Measurements from ENCODE around the gene IFFO2.
A peak's percentile ranks its signal among the peaks of the same experiment; 100 is the strongest.

The IFFO2 gene

DNA sequence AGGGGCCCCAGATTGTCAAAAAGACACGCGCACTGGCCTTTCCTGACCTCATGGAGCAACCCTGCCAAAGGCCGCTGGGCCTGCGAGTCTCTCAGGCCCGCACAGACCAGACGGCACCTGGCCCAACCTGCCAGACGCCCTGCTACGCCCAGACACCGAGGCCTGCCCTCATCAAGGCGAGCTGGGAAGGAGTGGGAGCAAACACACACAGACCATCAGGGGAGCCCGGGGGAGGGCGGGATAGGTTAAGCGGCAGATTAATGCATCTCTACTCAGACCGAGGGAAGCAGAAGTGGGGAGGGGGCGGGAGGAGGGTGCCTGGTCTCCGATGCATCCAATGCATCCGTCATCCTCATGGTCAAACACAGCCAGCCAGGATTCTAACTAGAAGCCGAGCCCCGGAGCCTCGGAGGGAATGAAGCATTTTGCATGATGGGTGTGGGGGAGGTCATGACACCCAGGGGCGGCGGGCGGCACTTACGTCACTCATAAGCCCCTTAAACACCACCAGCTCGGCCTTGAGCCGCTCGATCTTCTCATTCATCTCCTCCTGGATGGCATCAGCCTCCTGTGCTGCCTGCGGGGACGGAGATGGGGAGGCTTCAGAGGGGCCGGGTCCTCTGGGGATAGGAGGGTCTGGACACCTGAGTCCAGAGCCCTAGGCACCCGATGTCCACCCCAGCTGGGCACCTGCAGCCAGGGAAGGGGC is 37.1 kb downstream of the IFFO2 start:
- no peak for DNase-seq (ENCODE audit: low read depth in 2 of 2)

DNA sequence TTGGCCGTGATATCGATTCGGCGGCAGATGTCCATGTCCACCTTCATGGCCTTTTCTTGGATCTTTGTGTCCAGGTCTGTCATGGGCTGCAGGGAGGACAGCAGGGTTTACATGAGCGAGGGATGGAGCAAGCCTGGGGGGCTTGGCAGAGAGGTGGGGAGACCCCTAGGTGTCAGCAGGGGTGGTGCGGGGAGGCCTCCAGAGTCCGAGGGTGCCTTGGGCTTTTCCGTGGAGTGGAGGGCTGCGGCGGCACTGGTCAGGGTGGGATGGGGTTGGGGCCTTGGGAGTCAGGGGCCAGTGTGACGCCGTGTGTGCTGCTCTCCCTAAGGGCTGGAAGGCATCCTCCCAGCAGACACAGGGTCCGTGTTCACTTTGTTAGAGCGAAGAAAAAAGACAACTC is 38.1 kb downstream of the IFFO2 start:
- DNase-seq (ENCODE audit: low read depth in 2 of 2), result no peak

DNA sequence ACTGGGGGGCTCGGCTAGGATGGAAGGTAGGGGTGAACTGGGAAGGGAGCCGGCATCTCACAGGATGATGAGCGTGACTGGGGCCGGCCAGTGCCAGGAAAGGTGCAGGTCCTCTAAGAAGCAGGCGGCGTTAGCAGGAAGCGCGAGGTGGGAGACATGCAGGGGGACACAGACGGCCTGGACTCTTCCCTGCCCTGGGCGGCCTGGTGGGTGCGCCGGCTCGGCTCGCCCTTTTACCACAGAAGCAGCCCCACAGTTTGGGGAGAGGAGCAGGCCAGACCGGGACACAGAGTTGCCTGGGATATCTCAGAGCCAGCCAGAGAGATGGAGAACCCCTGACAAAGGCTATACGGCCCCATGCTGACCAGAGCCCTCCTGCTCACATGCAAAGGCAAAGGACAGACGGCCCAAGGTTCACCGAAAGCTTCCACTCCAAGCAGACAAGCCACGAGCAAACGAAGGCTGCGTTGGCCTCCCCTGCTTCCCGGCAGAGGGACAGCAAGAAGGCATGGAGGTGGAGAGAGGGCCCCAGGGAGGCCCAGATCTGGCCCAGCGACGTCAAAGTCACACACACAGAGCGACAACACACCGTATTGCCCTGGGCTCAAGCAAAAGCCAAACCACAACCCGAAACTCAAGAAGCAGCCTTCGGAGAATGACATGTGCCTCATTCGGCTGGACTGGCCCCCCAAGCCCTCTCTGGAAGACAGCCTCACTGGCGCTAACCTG is 39.2 kb downstream of the IFFO2 start:
- DNase-seq (ENCODE audit: low read depth in 2 of 2), result no peak

DNA sequence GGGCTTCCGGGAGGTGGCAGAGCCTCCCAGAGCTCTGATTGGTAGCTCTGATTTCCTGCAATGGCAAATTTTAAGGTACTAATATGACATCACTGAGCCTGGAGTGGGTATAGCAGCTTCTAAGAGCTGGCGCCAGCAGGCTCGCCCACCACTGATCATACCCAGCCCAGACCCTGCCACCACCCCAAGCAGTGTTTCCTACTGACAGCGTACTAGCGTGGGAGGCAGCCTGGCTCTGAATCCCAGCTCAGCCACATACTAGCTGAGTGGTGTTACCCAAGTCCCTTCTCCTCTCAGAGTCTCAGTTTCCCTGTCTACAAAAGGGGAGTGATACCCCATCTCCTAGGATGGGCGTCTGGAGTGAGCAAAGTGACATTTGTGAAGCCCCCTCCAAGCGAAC is 41.1 kb downstream of the IFFO2 start:
- no peak for DNase-seq (ENCODE audit: low read depth in 2 of 2)

DNA sequence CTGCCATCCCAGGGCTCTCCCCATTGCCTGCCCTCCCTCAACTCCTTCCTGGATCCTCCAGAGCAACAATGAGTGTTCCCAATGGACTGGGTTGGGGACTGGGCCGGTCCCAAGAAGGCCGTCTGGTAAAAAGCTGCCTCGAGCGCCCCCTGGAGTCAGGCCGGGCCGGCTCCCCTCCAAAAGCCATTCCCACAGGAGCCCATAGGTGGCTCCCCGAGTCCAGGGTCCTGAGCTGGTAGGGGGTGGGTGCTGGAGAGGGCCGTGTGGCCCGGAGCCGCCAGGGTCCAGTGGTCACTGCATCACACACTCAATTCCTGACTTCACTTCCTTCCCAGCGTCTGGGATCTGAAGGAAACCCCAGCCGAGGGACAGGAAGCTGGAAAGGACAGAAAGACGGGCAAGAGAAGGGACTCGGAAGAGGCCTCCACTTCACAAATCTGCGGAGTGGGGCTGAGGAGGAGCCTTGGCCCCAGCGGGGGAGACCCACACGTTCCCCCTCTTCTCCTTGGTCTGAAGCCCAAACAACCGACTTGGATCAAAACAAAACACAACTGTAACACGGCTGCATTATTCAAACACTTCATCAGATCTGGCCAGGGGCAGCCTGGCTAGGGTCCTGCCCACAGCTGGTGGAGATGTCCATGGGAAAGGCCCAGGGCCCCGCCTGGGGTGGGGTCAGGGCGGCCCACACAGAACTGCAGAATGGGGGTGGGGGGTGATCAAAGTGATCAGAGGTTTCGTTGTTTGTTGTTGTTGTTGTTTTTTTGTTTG is 43.2 kb downstream of the IFFO2 start:
- DNase-seq (ENCODE audit: low read depth in 2 of 2), result peak; percentile 50 to 68

DNA sequence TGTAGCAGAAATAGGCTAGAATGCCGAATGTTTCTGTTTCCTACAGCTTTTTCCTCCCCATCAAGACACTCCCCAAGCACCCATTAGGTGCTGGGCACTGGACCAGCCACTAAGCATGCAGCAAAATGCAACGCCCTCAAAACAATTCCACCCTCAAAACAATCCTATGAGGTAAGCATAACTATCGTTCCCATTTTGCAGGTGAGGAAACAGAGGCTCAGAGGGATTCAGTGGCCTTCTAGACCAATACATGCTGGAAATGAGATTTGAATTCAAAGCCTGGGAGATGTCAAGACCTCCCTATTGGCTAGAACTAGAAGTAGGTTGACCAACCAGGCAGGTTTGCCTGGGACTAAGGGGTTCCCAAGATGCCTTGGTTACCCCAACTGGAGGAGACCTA is 43.9 kb downstream of the IFFO2 start:
- DNase-seq (ENCODE audit: low read depth in 2 of 2), result no peak

DNA sequence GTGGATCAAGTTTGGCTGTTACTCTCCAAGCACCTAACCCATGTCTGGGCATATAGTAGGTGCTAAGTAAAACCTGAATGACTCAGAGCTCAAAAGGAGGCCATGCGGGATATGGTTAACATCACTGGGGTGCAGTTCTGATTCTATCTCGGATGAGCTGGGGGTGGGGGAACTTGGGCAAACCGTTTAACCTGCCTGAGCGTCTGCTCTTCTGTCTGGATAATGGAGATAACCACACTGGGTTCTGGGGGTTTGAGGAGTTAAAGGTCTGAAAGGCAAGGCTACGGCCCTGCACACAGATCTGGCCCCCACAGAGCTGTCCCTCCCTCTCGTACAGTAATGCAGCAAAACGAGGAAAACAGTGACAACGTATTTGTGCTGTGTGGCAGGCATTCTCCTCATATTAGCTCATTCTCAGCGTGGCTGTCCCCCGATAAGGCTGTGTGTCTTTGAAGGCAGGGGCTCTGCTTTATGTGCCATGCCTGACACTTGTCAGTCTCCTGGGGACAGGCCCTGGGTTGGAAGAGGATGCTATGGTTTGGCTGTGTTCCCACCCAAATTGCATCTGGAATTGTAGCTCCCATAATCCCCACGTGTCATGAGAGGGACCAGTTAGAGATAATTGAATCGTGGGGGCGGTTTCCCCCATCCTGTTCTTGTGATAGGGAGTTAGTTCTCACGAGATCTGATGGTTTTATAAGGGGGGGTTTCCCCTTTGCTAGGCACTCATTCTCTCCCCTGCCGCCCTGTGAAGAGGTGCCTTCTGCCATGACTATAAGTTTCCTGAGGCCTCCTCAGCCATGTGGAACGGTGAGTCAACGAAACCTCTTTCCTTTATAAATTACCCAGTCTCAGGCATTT is 47.3 kb downstream of the IFFO2 start:
- DNase-seq (ENCODE audit: low read depth in 2 of 2), result no peak

DNA sequence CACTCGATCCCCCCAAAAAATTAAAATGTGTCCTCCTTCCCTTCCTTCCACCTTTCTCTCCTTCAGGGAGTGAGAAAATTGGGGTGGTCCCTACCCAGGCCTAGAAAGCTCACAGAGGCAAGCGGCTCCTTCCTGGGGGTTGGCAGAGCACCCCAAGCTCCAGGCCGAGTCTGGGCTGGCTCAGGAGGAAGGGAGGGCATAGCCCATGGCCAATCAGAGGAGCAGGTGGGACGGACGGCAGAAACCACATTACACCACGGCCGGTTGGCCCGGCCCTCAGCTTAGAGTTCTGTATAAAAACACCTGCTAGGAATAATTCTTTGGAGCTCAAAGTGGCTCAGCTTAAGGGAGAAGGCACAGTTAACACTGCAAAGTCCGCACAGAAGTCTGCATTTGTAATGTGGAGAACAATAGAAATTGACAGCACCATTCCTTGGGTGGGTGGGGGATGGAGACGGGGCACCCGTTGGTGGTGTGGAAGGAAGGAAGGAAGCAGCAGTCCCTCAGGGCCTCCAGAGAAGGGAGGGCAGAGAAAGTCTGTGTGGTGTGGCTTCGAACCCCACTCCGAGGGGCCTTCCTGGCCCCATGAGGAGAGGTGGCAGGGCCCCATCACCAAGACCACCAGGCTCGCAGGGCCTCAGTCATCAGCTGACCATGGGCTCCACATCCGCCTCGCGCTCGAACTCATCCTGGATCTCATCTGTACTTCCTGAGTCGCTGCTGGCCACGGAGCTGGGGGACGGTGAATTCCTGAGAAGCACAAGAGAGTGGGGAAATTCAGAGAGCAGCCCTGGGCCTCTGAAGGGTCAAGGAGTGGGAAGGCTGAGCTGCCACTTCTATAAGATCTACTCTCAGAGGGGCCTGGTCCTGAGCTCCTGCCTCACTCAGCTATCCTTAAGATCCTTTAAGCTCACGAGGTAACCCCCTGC is 48.3 kb downstream of the IFFO2 start:
- no peak for DNase-seq (ENCODE audit: low read depth in 2 of 2)

DNA sequence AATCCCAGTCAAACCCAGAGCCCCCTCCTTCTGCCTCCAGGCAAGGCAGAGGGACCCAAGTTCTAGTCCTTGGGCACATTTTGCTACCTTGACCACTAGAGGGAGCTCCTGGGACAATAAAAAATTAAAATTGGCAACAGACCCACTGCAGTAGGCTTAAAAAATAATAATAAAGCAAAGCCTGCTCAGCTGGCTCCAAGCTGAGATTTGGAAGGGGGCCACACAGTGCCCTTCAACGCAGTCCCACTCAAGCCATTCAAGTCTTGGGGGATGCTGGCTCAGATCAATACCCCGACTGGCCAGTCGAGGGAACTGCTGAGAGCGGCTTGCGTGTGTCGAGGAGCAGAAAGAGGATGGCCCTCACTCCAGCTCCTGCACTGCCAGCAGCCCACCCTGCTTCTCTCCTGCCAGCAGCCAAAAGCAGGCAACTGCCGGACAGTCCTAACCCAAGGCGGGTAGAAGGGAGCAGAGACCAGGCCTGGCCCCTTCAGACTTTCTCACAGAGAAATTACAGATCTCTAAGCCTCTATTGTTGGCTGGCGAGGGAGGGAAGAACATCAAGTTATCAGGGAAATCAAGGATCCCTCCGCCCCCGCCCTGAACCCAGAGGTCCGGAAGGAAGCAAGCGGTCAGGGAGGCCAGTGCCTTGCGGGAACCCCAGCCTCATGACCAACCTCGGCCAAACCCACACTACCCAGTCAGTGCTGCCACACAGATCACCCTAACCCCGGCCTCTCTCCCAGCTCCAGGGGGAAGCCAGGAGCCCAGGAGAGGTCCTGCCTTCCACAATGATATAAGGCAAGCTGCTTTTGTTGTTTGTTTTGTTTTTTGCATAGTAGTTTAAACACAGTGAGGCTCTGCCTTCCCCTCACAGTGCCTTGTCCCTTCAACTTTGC is 49.2 kb downstream of the IFFO2 start:
- DNase-seq (ENCODE audit: low read depth in 2 of 2), result peak; percentile 30 to 32

DNA sequence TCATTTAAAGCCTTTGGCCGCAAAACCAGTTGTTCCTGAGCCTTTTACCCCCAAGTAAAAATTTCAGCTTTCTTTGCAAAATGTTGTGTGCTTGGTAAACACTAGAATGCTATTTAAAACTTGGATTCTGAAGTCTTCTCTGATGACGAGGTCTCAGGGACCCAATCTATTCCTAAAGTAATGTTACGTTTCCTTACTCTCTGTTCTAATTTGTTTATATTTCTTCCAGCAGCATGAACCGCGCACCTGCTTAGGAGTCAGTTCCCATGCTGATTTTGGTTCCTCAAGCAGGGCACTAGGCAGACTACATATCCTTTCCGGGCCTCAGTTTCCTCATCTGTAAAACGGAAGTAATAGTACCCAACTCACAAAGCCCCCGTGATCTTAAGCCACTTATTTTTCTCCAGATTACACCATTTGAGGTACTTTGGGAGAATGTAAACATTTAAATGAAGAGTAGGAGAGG is 53.2 kb downstream of the IFFO2 start:
- DNase-seq (ENCODE audit: low read depth in 2 of 2), result no peak

DNA sequence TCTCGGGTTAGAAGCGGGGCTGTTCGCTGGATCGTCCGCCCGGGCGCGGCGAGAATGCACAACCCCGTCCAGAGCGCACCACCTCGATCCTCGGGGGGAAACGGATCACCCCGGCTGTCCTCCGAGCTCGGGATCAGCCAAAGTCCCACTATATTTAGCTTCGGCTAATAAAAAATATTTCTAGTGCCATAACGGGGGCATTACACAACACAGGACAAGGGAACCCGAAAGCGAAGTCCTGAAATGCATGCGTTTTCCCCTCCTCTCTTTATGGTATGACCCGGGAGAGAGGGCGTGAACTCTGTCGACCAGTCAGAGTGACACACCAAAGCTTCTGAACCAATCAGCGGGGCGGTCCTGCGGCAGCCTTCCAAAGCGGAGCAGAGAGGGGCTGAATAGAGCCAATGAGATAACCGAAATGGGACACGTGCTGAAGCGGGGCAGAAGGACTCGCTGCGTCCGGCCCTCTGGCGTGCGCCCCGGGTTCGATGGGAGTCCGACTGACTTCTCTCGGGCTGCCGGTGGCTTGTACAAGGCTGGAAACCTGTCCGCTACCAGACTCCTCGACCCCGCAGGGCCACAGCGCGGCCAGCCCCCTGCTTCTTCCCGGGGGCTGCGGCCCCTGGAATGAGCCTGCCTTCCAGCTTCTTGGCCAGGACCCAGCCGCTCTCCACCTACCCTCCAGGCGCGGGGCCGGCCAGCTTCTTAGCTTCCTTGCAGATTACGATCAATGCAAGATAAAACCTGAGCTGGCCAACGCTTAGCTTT is 53.8 kb downstream of the IFFO2 start, which contains the start of gene ALDH4A1:
ALDH4A1 (minus strand) TSS at position 33 of the 768 bp plus-strand sequence; CDS start at position 1, 32 bp downstream.
- DNase-seq (ENCODE audit: low read depth in 2 of 2), result peak; percentile 70 to 83

DNA sequence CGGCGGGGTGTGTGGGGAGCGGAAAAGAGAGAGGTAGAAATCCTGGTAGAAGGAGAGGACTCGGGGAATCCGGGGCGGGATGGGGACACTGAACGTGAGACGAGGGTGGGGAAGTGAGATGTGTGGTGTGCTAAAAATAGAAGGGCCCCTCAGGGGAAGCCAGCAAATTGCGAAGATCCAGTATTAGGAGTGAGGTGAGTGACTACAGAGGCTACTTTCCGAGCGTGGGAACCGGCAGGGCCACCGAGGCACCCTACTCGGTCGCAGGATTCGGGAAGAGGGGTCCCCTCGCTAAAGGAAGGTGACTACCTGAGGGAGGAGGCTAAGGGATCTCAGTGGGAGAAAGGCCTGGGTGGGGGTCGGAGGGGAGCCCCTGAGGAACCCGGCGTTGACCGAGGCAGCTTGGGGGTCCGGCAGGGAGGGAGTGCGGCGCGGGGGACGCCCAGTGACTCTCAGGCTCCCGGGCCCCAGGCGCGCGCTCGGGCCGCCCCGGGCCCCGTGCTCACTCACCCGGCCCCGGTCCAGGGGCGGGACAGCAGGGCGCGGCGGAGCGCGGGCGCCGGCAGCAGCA is 54.4 kb downstream of the IFFO2 start:
- no peak for DNase-seq (ENCODE audit: low read depth in 2 of 2)

DNA sequence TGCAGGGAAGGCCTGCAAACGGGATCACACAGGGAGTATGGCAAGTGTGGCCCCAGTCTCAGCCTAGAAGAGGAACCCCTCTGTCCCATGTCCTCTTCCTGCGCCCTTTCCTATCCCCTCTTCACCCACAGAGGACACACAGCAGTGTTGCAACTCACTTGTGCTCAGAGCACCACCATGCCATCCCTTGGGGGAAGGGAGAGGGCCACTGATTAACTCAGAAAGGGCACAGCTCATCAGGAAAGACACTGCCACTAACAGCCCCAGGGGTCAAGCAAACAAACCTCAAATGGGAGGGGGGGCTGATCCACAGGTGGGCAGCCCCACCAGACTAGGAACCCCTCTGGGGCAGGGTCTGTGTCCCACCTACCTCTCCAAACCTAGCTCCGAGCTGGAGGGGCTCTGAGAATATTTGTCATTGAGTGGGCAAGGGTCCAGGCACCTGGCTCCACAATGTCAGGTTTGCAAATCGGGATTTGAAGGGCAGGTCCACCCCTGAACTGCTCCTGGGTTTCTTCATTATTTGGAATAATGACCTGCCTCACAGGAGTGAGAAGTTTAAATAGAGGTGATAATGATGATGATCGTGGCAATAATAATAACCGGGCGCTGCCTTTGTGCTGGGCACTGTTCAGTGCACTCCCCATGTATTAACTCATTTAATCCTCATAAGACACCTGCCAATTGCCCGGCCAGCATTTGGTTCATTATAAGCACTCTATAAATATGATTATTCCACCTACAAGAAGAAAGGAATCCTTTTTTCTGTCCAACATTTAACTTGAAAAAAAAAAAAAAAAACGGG is 55.1 kb downstream of the IFFO2 start:
- DNase-seq (ENCODE audit: low read depth in 2 of 2), result no peak

DNA sequence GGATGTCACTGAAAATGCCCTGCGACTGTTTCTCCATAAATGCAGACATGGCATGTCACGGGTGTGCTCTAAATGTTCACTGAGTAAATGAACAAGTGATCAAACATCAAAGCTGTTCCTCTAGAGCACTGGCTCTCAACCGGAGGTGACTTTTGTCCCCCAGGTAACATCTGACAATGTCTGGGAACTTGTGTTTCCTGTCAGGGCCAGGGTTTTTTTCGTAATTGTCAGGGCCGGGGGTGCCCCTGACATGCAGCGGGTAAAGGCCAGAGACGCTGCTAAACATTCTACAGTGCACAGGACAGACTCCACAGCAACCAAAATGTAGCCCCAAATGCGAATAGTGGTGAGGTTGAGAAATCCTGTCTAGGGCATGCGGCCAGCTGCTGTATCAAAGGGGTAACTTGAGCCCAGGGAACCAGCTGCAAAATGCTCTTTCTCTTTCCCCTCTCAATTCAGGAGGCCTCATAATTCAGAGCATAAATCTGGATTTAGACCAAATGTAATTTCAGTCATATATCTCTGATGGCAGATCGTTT is 56.1 kb downstream of the IFFO2 start:
- no peak for DNase-seq (ENCODE audit: low read depth in 2 of 2)

DNA sequence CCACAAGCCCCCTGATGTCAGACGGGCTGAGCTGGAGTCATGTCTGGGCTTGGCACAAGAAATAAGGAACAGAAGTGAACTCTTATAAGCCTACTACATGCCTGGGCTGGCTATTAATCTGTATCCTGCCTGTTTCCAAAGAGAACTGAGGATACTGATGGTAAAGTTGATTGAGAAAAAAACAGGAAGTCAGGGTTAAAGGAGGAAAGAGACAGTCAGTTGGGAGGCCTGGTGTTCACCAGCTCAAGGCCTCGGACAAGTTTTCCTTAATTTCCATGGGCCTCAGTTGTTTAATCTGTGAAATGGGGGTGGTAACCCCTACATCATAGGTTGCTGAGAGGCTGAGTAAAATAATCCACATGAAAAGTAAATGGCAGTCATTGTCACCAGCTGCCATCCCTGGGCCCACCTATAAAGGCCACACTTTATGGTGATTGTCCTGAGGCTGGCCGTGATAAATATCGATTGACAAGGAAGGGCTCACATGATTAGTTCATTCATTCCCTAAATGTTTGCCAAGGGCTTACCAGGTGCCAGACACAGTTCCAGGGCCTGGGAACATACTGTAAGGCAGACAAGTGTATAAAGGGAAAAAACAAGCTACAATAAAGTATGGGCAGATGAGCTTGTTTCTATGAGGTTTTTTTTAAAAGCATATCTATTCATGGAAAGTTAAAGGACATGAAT is 57.0 kb downstream of the IFFO2 start:
- no peak for DNase-seq (ENCODE audit: low read depth in 2 of 2)

DNA sequence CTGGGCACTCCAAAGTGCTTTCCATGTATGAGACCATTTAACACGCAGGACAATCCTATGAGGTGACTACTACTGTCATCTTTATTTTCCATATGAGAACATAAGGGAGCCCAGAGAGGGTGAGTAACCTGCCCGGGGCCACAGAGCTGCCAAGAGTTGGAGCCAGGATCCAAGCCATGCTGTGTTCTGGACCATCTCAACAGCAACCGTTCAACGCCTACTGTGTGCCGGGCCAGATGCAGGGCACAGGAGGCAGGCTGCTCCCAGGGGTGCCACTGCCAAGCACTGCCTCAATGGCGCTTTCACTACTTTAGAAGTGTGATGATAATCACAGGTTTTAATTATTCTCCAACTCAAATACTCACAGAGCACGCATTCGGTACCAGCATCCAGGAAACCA is 57.9 kb downstream of the IFFO2 start:
- no peak for DNase-seq (ENCODE audit: low read depth in 2 of 2)

DNA sequence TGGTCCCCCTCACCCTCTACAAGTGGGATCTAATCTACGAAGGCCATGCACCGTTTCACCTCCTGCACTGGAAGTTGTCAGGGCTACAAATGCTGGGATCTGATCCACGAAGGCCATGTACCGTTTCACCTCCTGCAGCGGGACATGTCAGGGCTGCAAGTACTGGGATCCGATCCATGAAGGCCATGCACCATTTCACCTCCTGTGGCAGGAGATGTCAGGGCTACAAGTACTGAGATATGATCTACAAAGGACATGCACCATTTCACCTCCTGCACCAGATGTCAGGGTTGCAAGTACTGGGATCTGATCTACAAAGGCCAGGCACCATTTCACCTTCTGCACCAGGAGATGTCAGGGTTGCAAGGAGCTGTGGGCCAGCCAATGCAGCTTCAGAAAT is 61.2 kb downstream of the IFFO2 start:
- DNase-seq (ENCODE audit: low read depth in 2 of 2), result no peak

Measured in stimulated activated CD4-positive, alpha-beta T cell treated with anti-CD3 and anti-CD28 coated beads, Interleukin-1b, Interleukin-23, amount 100 ng/mL, for 1 hour (primary cell).